Aorta (tissue), 5 donors: ENCODE measurements around the gene BAHD1. TPM values are rescaled to one million over a fixed set of nuclear protein-coding genes. Genes with fewer than 3 reads are reported as not detected.
A peak's percentile ranks its signal among the peaks of the same experiment; 100 is the strongest.

Experiments
- ATAC-seq: fragments of 200-7000 bp; cut with Tn5 transposase; one replicate; pipeline ENCODE4 v1.9.1; 2022; ENCODE audit warnings: moderate library complexity; ENCODE audit not compliant: low FRiP score
- DNase-seq, 2 donors: peaks; one replicate each; pipeline ENCODE4 v3.0.0-alpha.2; 2020
- H3K27ac ChIP-seq, 2 donors: one replicate each; pipeline ENCODE4 v1.5.1; 2013; ENCODE audit warnings: low read length in 2 of 2, mild to moderate bottlenecking in 2 of 2, moderate library complexity in 2 of 2, control low read depth in 1 of 2, inconsistent platforms in 1 of 2, low read depth in 1 of 2
- H3K27me3 ChIP-seq, 2 donors: one replicate each; pipeline ENCODE4 v1.6.1; 2013; ENCODE audit warnings: control low read depth in 1 of 2, low read length in 1 of 2, mild to moderate bottlenecking in 1 of 2, moderate library complexity in 1 of 2; ENCODE audit not compliant: insufficient read depth in 2 of 2, control insufficient read depth in 1 of 2
- H3K36me3 ChIP-seq, 2 donors: one replicate each; pipeline ENCODE4 v1.6.1; 2013; ENCODE audit warnings: control low read depth in 1 of 2, low read length in 1 of 2, mild to moderate bottlenecking in 1 of 2; ENCODE audit not compliant: insufficient read depth in 2 of 2, control insufficient read depth in 1 of 2
- H3K4me1 ChIP-seq, 2 donors: one replicate each; pipeline ENCODE4 v1.6.1; 2013; ENCODE audit warnings: low read length in 2 of 2, control low read depth in 1 of 2, mild to moderate bottlenecking in 1 of 2, moderate library complexity in 1 of 2; ENCODE audit not compliant: insufficient read depth in 2 of 2, control insufficient read depth in 1 of 2
- H3K4me3 ChIP-seq, 2 donors: one replicate each; pipeline ENCODE4 v1.5.1; 2013; ENCODE audit warnings: low read length in 2 of 2, control low read depth in 1 of 2, mild to moderate bottlenecking in 1 of 2
- H3K9me3 ChIP-seq: one replicate; pipeline ENCODE4 v1.6.1; 2013; ENCODE audit warnings: mild to moderate bottlenecking, low read length; ENCODE audit not compliant: control insufficient read depth
- WGBS, 2 donors: extraction: QIAGEN DNeasy Blood & Tissue Kit; methylation state at CpG; one replicate each; pipeline ENCODE4 v1.1.7; 2013; 5-methylcytosine and 5-hydroxymethylcytosine counted together
- intact Hi-C, 2 donors: fragments of 100-400 bp; cut with DNase I; formaldehyde crosslinking; loops; one replicate each; pipeline versions ENCODE4 v1.14.2 to v1.15.0; 2022
- long read RNA-seq, 2 donors: library from polyadenylated mRNA; unstranded; transcript quantifications; one replicate each; pipeline ENCODE4 v2.0.0, GENCODE V29; 2020 to 2021
- polyA plus RNA-seq, 2 donors: library from polyadenylated mRNA; stranded (reverse); fragments of 200-250 nt; gene quantifications; one replicate each; pipeline ENCODE4 v1.2.3, GENCODE V29; 2013
- total RNA-seq, 2 donors: library from RNA; stranded (reverse); fragmentation: NEBNext Ultra II Directional; extraction: Animal tissue kit (Norgen Biotek cat#: 25700); gene quantifications; one replicate each; pipeline ENCODE4 v1.2.1, GENCODE V29; 2021
- donor health status: healthy with polysubstance abuse.
- donor health status: Bipolar disorder and iron deficiency.
- donor health status: DM: no; HTN: no; CAD: no.
- donor health status: DM: no; HTN: no; CAD: no.
- donor health status: DM: yes; HTN: yes; CAD: no.

BAHD1 gene
- total RNA-seq, result 10 to 100 TPM; 17.5 to 21.2 TPM
- polyA plus RNA-seq, result 1 to 10 TPM; 4.8 to 9.4 TPM
- long read RNA-seq, donor 1, full-length matches to known transcripts, result 3 of 23 reads
- long read RNA-seq, donor 1, partial matches to known transcripts, result 4 of 23 reads
- long read RNA-seq, donor 1, other reads (novel, unspliced or antisense), result 16 of 23 reads
- long read RNA-seq, donor 2, full-length matches to known transcripts, result 1 of 13 reads
- long read RNA-seq, donor 2, partial matches to known transcripts, result 4 of 13 reads
- long read RNA-seq, donor 2, other reads (novel, unspliced or antisense), result 8 of 13 reads

DNA sequence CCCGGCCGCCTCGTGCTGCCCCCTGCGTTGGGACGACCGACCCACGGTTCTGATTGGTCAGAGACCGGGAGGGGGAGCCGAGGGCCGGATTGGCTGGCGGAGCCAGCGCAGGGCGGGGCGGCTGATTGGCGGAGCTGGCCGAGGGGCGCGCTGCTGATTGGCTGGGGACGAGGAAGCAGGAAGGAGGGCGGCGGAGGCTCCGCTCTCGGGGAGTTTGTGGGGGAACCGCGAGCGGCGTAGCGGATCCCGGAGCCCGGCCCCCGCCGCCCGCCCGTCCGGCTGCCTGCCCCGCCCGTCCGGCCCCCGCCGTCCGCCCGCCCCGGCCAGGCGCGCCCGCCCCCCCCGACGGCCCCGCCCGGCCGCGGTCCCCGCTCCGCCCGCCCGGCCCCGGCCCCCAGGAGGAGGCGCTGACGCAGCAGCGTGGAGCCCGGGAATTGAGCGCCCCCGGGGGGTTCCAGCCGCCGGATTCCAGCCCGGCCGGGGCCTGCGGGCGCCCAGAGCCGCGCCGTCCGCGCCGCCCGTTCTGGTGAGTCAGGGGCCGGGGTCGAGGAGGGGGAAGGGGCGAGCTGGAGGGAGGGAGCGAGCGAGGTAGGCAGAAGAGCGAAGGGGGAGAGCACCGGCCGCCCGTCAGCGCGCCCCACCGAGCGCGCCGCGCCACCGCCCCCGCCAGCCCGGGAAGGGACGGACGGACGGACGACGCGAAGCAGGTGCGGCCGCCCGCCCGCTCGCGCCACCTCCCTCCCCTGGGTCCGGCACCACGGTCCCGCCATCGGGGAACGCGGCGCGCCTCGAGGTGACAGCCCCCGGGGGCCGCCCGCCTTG is at the start of gene BAHD1:
BAHD1 (plus strand) TSS at position 211 of the 822 bp plus-strand sequence. CDS start 17,512 bp downstream, outside the sequence.
- Histone ChIP-seq H3K36me3 (no peaks in the 10 kb centered on the region), H3K27ac (peak within 1 kb of the TSS in 1 of 2 donors; percentile 6), H3K9me3 (no peaks in the 10 kb centered on the region), H3K4me3 (peak within 1 kb of the TSS; percentile 91 to 97), H3K4me1 (peaks cover 0 to 2% of the 10 kb centered on the region in 2 donors), H3K27me3 (no peaks in the 10 kb centered on the region)
- intact Hi-C loops, result loop anchor here in 1 of 2 donors (5.0 to 10.0 kb wide), 2 partner anchors 66 to 124 kb away; partner anchors contain the start of genes CCDC32 and RPUSD2
- WGBS, 2 donors, result 0 to 1% methylated on average over 23 to 119 of the region's 119 CpGs
- DNase-seq, result peak; percentile 98 to 99
- ATAC-seq, result peak; percentile 94

DNA sequence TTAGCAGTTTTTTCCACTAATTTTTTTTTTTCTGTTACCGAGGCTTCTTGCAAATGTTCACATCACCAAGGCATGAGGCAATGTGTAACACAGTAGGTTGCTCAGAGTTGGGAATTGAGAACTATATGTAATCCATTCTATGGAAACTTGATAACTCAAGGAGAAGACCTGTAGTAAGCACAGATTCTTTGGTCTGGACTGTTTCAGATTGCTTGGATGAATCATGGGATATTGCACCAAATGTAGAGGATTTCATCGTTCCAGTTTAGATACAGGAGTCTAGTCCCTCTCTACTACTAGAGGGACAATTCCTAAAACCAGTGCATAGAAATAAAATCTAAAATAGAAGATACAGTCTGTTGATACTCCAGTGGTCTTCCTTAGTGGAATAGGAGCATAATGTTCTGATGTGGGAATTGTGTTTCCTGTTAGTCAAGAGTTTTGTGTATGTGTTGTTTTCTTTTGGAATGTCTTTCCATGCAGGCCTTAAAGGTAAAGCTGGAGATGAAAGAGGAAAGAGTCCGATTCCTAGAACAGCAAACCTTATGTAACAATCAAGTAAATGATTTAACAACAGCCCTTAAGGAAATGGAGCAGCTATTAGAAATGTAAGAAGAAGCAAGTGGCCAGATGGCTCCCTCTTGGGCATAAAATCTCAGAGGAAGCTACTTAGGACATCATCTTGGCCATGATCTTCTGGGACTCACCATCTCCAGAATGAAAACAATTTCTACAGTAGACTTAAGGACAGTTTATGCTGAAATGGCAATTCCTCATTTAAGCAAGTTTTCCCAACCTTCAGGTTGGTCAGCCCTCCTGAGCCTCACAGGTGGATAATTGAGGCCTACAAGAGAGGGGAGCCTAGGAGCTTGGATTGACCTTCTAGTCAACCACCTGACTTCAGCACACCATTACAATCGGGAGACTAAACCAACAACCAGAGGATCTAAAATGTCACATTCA is 47.5 kb upstream of the BAHD1 start:
- DNase-seq (no peak), ATAC-seq (no peak)
- peaks cover 0 to 6% of the 10 kb centered on the region in 2 donors for H3K36me3 ChIP-seq
- H3K27ac ChIP-seq, result no peak overlapping the region
- H3K27me3 ChIP-seq, result no peaks in the 10 kb centered on the region
- H3K4me1 ChIP-seq, result no peaks in the 10 kb centered on the region
- H3K9me3 ChIP-seq, result no peaks in the 10 kb centered on the region
- WGBS, 2 donors, result 93 to 94% methylated on average over 4 of the region's 4 CpGs
- no peak overlapping the region for H3K4me3 ChIP-seq
- intact Hi-C loops, result no loop called here

DNA sequence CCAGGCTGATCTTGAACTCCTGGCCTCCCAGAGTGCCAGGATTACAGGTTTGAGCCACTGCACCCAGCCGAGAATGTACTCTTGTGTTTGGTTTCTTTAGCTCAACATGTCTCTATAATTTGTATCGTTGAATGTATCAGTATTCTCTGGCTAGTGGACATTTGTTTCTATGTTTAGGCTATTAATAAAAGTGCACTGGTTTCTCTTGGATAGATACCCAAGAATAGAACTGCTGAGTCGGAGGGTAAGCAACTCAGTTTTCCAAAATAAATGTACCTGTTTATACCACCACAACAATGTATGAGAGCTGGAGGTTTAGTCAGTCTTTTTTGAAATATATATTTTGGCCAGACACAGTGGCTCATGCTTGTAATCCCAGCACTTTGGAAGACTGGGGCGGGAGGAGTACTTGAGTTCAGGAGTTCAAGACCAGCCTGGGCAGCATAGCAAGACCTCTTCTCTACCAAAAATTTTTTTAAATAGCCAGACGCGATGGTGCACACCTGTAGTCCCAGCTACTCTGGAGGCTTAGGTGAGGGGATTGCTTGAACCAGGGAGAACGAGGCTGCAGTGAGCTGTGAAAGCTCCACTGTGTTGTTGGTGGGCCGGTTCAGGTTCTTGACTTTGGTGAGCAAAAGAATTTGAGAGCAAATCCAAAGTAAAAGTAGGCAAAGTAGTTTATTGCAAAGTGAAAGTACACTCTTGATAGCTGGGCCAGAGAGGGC is 42.9 kb upstream of the BAHD1 start:
- ATAC-seq (no peak), DNase-seq (no peak)
- Histone ChIP-seq H3K36me3 (peaks cover 0 to 3% of the 10 kb centered on the region in 2 donors), H3K4me1 (no peaks in the 10 kb centered on the region), H3K27me3 (no peaks in the 10 kb centered on the region), H3K9me3 (no peaks in the 10 kb centered on the region), H3K27ac (no peak overlapping the region), H3K4me3 (no peak overlapping the region)
- intact Hi-C loops, result no loop called here
- 62 to 68% methylated on average over 8 of the region's 8 CpGs for WGBS, 2 donors

DNA sequence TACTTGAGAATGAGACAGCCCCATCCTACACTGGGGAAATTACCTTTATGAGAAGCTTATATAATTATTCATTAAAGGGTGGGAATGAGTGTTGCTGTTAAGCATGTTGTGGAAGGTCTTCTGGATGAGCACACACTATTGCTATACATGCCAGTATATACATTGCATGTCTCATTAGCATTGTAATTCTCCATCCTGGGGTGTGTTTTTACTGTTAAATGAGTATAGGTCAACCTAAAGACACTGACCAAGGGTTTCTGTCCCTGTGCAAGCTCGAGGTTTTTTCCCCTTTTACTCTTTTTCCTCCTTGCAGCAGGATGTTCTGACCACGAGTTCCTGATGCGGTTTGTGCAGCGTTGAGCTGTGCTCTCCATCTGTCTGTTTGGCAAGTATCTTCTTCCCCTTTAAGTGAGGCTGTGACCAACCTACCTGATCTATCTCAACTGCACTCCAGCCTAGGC is 42.3 kb upstream of the BAHD1 start:
- H3K9me3 ChIP-seq, result no peaks in the 10 kb centered on the region
- no peak overlapping the region for H3K27ac ChIP-seq
- peaks cover 0 to 3% of the 10 kb centered on the region in 2 donors for H3K36me3 ChIP-seq
- no peak overlapping the region for H3K4me3 ChIP-seq
- no peaks in the 10 kb centered on the region for H3K27me3 ChIP-seq
- WGBS, 2 donors, result 78 to 87% methylated on average over 4 of the region's 4 CpGs
- intact Hi-C loops, result no loop called here
- no peak for ATAC-seq
- H3K4me1 ChIP-seq, result no peaks in the 10 kb centered on the region
- peak in 1 of 2 donors; percentile 62 for DNase-seq

DNA sequence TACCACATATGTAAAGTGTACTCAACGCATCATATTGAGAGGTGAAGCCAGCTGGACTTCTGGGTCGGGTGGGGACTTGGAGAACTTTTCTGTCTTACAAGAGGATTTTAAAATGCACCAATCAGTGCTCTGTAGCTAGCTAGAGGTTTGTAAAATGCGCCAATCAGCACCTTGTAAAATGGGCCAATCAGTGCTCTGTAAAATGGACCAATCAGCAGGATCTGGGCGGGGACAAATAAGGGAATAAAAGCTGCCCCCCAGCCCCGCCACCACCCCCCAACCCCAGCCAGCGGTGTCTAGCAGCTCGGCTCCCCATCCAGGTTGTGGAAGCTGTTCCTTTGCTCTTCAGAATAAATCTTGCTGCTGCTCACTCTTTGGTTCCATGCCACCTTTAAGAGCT is 41.4 kb upstream of the BAHD1 start:
- Histone ChIP-seq H3K4me1 (no peaks in the 10 kb centered on the region), H3K9me3 (no peaks in the 10 kb centered on the region), H3K36me3 (no peaks in the 10 kb centered on the region), H3K4me3 (no peak overlapping the region), H3K27me3 (no peaks in the 10 kb centered on the region), H3K27ac (no peak overlapping the region)
- ATAC-seq, result no peak
- no peak for DNase-seq
- intact Hi-C loops, result no loop called here
- 78 to 86% methylated on average over 7 of the region's 7 CpGs for WGBS, 2 donors

DNA sequence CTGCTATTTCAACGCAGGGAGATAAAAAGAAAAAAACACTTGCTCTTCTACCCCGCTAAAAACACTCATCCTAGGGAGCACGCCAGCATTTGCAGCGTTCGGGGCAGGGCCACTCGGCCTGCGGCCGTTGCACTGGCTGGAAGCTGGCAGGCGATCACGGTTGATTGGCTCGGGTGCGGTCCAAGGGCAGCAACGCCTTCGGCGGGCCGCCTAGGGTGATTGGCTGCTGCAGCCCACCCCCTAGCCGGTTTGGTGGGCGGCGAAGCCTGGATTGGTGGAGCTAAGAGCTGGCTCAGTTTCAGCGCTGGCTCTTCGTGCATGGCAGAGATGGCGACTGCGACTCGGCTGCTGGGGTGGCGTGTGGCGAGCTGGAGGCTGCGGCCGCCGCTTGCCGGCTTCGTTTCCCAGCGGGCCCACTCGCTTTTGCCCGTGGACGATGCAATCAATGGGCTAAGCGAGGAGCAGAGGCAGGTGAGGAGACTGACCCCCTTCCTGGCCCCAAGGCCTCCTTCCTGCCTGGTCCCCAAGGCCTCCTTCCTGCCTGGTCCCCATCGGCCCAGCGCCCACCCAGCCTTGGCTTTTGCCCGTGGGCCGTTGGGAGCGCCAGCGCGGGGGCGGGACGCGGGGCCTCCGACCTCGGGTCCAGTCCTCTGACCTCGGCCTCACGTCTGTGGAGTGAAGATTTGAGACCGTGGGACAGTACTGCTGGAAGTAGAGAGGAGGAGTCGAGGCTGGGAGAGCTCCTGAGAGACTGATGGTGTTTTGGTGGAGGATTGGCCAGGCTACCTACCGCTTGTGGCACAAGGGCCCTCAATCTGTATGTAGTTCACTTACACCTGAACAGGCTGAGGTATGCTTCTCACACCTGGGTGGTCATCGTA is 35.0 kb upstream of the BAHD1 start, which contains the start of gene IVD:
IVD (plus strand) TSS at position 295 of the 881 bp plus-strand sequence; CDS start at position 328, 33 bp downstream.
- peak; percentile 98 for DNase-seq
- ATAC-seq, result peak; percentile 99
- Histone ChIP-seq H3K9me3 (no peaks in the 10 kb centered on the region), H3K27ac (peak within 1 kb of the TSS in 1 of 2 donors; percentile 2), H3K27me3 (no peaks in the 10 kb centered on the region), H3K4me1 (no peaks in the 10 kb centered on the region), H3K4me3 (peak within 1 kb of the TSS; percentile 84 to 92), H3K36me3 (no peaks in the 10 kb centered on the region)
- intact Hi-C loops, result loop anchor here in 1 of 2 donors (5.0 kb wide), 1 partner anchor 38 kb away; no protein-coding TSS in a partner anchor
- WGBS, 2 donors, result 1% methylated on average over 53 to 54 of the region's 54 CpGs

DNA sequence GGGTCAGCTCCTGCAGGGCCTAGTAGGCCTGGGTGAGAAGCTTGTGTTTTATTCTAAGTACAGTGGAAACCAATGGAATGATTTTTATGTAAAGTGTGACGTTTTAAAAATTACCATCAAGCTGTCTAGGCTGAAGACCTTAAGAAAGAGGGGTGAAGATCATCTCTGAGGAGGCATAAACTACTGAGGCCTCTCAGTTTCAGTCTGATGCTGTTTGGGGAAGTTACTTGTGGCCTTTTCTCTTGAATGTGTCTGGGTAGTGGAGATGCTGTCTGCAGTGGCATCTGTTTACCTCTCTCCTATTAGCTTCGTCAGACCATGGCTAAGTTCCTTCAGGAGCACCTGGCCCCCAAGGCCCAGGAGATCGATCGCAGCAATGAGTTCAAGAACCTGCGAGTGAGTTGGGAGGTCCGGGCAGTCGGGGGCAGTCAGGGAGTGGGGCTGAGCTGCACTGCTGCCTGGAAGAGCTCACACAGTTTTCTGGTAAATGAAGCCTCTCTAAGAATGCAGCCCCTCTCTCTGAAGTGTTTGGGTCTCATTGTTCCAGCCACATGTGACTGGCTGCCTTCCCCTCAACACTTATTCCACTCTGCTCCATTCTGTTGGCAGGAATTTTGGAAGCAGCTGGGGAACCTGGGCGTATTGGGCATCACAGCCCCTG is 33.3 kb upstream of the BAHD1 start:
- peaks cover 0 to 9% of the 10 kb centered on the region in 2 donors for H3K36me3 ChIP-seq
- DNase-seq (no peak), ATAC-seq (no peak)
- WGBS, 2 donors, result 80 to 83% methylated on average over 8 of the region's 8 CpGs
- no peaks in the 10 kb centered on the region for H3K9me3 ChIP-seq
- H3K27me3 ChIP-seq, result no peaks in the 10 kb centered on the region
- H3K4me1 ChIP-seq, result no peaks in the 10 kb centered on the region
- intact Hi-C loops, result loop anchor here in 1 of 2 donors (5.0 kb wide), 1 partner anchor 40 kb away; no protein-coding TSS in a partner anchor
- H3K27ac ChIP-seq, result no peak overlapping the region
- H3K4me3 ChIP-seq, result no peak overlapping the region
